ENCODE measurements around the gene NR3C1.

DNA sequence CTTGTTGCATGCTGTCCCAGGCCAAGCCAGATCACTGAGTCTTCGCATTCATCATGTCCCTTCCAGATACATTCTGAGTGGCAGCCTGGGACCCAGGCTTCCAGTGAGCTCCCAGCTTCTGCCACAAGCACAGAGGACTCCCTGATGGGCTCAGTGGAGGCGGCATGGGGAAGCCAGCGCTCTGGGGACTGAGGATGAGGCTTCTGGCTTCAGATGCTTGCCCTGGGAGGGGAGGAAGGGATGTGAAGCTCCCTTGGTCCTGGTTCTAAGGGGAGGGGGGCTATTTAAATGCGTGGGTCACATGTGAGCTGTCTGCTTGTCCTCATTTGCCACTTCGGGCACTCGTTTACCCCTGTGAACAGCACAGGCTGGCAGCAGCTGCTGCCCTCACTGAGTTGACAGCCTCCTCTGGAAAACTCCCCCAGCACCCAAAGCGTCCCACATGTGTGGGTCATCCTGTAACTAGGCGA is 174.0 kb downstream of the NR3C1 start:
- TF ChIP-seq, protein P1, sequence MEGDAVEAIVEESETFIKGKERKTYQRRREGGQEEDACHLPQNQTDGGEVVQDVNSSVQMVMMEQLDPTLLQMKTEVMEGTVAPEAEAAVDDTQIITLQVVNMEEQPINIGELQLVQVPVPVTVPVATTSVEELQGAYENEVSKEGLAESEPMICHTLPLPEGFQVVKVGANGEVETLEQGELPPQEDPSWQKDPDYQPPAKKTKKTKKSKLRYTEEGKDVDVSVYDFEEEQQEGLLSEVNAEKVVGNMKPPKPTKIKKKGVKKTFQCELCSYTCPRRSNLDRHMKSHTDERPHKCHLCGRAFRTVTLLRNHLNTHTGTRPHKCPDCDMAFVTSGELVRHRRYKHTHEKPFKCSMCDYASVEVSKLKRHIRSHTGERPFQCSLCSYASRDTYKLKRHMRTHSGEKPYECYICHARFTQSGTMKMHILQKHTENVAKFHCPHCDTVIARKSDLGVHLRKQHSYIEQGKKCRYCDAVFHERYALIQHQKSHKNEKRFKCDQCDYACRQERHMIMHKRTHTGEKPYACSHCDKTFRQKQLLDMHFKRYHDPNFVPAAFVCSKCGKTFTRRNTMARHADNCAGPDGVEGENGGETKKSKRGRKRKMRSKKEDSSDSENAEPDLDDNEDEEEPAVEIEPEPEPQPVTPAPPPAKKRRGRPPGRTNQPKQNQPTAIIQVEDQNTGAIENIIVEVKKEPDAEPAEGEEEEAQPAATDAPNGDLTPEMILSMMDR (IDR thresholded peaks at IDR 0.05; ENCODE audit: low read length) = no peak
- TF ChIP-seq EZH2 (optimal IDR thresholded peaks at IDR 0.05; ENCODE audit: low read depth, low read length) (no peak), EZH2phosphoT487 (IDR thresholded peaks at IDR 0.05; ENCODE audit: low read length) (no peak)
